NOMO-1 (cell line): ENCODE data around the gene LRRC3C.

ENCODE experiments used
- DNase-seq, 2 experiments: peaks; one replicate each; lab custom pipeline; 2025; ENCODE audit not compliant: unreplicated experiment in 2 of 2; lab: John Stamatoyannopoulos, UW

Gene LRRC3C

DNA sequence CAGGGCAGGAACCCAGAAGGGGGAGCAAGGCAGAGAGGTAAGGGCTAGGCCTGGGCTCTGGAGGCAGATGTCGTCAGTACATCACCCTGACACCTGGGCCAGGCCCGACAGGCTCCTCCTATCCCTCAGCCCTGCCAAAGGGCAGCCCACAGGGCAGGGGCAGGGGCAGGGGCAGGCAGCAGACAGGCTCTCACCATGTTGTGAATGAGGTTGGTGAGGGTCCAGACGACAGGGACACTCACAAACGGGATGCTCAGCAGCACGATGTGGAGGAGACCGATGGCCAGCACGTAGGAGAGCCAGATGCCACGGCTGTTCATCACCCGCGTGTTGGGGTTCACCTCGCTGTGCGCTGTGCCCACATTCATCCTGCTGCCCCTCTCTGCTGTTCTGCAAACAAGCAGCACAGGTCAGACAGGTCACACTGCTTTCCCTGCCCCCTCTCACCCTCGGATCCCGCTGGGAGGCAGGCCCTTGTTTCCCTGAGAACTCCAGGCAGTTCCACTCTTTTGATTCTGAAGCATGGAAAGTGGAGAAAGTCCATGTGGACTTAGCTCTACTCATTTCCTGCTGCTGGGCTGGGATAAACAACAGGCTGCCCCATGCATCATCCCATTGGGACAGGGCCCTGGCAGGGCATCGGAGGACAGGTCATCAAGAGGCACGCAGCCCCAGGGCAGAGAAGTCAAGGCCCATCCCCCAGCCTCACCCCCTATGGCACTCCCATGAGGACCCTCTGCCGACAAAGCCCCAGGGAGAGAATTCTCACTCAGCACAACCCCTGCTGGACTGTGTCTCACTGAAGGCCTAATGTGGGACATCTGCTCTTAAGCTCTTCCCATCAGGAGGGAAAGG, 3.5 kb upstream of the LRRC3C start:
- DNase-seq = no peak

DNA sequence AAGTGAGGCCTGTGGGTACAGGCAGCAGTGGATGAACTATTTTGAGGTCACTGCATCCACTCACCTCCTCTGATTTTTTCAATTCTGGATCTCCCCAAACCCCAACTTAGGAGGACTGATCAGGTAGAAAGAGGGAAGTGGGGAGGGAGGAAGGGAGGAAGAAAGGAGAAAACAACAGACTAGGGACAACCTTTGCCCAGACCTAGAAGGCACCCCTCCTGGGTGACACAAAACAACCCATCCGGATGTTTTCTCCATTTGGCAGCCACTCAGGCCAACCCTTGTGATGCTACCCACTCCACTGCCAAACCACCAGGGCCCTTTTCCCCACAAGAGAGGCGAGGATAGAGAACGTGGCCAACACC, 2.9 kb upstream of the LRRC3C start:
- no peak for DNase-seq

DNA sequence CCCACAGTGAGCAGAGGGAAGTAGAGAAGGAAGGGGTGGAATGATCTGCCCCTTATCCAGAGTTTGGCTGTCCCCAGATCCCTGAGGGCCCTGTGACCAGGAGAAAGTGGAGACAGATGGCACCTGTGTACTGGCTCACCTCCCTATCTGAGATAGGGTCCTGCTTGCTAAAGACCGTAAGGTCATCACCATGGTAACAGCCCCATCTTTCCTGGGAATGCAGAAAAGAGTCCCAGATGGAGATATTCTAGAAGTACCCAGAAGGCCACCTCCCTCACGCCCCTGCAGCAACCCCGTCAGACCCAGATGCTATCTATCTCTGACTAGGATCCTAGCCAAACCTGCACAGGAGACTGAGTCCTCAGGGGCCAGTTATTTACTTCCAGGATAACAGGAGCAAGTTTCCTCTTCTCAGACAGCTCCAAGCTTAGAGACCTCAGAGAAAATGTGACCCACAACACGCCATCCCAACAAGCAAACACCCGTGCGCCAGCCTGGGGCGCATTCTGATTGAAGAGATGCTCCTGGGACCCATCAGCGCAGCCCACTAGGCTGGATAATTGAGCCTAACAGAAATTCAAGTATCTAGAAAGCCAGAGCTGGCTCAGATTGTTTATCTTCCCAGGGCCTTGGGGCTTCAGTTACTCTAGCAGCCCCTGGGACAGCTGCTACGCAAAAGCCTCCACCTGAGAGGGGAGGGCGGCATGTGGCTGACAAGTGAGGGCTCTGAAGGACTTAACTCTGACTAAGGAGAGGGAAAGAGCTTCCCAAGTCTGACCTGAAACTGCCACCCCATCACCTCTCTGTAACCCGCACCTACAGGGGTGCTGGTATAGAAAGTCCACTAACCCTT, 2.0 kb upstream of the LRRC3C start:
- no peak for DNase-seq

DNA sequence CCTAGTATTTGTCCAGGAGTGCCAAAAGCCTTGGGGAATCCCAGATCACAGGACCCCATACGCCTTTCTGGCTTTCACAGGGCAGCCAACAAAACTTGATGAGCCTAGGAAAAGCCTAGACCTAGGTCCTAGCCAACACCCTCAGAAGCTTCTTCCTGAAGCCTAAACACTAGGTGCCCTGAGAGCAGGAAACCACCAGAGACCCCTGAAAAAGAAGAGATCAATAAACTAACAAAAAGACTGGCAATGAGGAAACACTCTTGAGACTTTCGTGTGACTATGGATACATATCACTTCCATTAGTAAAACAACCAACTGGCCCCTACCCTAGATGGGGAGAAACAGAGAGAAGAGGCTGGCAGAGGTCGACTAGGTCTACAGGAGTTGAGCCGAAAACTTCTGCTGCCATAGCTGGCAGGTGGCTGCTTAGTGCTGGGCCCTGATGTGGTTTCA, 1.4 kb upstream of the LRRC3C start:
- peak in 1 of 2 experiments; percentile 50 for DNase-seq

DNA sequence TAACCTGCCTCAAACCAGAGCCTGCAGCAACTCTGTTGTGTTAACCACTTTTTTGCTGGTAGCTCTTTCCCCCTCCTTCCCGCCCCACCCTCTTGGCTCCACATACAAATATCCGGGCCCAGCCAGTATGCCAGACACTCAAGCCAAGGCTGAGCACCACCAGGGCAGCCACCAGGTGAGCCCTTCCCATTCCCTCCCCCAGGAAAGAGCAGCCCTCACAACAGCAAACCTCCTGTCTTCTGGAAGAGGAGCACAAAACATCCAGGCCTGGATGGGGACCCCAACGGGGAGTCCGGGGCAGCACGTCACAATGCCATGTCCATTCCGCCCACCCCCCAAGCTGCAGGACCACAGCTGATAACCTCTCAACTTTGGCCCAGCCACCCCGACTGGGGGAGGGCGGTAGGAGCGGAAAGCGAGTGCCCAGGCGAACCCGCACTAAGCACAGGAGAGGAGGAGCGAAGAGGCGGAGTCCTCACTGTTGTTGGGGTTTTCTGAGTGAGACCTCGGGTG, 888 bp upstream of the LRRC3C start:
- peak; percentile 24 to 35 for DNase-seq

DNA sequence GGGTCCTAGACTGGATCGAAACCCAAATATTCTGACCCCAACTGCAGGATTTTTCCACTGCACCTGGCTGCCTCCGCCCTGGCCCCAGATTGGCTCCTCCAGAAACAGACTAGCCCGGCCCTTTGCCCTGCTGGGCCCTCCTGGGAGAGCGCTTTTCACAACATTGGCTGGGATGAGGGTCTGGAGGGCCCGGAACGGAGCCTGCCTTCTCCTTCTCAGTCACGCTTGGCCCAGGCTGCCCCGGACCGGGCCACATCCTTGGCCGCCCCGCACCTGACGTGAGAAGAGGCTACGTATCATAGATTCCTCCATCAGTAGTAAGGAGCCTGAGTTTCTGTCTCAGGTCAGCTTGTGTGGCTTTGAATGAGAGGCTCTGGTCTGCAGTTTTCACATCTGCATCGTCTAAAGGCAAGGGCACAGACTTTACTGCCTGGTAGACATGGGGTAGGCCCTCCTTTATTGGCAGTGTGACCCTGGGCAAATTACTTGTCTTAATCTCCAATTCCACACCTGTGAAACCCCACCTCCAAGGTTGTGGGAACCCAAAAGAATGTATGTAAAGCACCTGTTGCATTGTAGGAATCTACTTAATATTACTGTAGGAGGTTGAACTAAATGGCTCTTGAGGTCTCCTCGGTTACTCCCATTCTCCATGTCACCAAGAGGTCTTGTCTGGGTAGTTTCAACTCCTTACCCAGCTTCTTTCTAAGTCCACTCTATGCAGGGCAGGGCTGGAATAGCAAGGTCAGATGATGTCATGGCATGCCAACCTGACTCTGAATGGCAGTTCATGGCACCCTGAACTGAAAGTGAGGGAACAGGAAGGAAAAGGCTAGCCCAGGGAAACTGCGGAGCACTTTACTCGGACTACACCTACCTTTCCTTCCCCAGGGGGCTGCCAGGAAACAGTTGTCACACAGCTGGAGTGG, 661 bp downstream of the LRRC3C start:
- DNase-seq = no peak

DNA sequence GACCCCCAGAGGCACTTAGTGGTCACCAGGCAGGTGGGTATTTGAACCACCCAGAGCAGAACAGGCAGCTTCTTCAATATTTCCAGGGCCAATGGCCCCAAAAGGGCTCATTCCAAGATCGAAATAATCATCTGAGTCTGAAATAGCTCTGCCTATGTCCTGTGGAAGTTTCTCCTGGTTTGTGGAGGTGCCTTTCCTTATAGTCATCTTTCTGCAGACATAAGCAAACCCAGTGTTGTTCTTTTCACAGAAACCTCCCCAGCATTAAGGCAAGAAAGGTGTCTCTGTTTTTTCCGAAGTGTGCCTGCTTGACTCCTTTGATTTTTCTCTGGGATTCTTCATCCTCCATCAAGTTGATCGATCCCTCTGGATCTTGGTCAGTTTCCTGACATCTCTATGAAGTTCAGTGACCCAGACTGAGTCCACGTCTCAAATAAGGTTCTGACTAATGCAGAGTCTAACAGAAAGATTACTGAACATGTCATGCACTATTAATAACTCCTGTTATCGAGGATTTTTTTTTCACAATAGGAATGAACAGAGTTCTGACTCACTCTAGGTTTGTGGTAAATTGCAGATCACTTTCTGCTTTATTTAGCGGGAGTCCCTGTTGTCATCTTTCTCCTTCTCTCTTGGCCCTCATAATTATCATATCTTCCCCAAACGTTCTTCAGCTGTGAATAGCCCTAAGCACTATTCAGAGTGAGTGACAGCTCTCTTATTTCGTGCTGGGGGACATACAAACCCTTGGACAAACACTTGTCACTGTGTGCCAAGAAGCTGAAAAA, 1.5 kb downstream of the LRRC3C start:
- DNase-seq = peak; percentile 81 to 97

DNA sequence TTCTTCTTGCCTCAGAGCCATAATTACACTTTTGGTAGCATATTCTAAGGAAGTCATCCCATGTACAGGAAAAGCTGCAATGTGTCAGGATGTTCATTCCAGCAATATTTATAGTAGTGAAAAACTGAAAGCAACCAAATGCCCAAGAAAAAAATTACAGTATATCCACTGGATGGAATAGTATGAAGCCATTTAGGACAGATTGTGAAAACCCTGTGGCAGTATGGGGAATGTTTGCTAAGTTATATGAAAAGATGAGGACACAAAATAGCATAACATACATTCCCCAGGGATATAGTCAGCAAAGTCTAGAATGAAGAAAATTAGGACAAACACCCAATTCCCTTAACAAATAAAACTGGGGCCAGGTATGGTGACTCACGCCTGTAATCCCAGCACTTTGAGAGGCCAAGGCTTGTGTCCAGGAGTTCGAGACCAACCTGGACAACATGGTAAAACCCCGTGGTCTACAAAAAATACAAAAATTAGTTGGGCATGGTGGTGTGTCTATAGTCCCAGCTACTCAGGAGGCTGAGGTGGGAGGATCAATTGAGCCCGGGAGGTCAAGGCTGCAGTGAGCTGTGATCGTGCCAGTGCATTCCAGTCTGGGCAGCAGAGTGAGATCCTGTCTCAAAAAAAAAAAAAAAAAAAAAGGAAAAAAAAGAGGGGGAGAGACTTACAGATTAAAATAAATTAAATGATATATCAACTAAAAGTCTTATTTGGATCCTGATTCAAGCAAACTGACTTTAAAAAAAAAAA, 2.3 kb downstream of the LRRC3C start:
- DNase-seq = no peak

DNA sequence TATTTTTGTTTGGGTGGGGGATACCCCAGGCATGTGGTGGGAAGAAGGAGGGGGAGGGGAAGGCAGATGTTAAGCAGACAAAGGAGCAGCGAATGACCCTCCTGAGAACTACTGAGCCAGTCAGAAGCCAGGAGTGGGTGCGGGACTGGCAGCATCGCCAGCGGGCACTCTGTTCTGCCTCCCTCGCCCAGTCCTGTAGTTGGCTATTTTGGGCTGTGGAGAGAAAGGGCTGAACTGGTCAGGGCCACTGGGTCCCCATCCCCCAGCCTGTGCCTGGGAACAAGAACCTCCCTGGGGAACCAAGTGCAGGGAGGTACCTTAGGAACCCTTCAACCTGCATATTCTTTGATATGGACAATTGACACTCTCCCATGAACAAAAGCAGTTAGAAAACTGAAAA, 6.4 kb downstream of the LRRC3C start:
- no peak for DNase-seq

DNA sequence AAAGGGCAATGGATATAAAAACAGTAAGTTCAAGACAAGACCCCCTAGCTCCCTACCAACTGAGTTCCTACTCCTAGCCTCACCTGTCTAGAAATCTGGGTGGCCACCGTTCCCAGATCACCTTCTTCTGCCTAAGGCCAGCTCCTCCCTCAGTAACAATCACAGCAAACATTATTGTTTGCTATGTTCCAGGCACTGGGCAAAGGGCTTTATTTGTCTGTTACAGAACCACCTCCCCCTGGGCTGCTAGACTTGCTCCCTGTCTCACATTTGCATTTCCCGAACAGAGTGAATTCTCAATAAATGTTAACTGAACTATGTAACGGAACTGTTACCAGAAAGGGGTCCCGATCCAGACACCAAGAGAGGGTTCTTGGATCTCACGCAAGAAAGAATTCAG, 6.8 kb downstream of the LRRC3C start:
- no peak for DNase-seq

DNA sequence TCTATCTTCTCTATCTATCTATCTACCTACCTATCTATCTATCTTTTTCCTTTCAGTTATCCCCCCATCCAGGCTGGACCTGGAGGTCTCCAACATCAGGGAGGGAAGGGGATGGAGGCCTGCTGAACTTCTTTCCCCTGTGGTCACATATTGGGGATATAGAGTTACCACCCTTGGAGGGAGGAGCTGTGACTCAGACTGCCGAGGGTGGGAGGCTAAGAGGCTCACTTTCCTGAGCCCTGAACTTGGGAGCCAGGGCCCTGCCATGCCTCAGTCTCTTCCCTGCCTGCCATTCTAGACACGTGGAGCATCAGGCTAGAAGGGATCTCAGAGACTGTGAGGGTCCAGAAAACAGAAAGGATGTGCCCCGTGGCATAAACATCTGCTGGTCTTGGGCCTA, 8.4 kb downstream of the LRRC3C start:
- no peak for DNase-seq

DNA sequence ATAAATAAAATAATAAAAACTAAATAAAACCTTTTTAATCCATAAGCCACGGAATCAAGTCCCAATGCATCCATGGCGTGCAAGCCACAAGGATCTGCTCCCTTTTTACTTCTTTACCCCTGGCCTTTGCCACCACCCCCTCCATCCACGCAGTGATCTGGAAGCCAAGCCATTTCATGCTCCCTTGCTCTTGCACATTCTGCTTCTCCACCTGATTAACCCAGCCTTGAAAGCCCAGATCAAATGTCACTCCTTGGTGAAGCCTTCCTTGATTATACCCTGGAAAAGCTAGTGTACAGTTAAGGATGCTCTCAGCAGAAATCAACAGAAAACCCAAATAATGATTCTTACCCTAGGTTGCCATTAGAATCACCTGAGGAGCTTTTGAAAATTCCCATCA, 9.9 kb downstream of the LRRC3C start:
- DNase-seq = no peak

DNA sequence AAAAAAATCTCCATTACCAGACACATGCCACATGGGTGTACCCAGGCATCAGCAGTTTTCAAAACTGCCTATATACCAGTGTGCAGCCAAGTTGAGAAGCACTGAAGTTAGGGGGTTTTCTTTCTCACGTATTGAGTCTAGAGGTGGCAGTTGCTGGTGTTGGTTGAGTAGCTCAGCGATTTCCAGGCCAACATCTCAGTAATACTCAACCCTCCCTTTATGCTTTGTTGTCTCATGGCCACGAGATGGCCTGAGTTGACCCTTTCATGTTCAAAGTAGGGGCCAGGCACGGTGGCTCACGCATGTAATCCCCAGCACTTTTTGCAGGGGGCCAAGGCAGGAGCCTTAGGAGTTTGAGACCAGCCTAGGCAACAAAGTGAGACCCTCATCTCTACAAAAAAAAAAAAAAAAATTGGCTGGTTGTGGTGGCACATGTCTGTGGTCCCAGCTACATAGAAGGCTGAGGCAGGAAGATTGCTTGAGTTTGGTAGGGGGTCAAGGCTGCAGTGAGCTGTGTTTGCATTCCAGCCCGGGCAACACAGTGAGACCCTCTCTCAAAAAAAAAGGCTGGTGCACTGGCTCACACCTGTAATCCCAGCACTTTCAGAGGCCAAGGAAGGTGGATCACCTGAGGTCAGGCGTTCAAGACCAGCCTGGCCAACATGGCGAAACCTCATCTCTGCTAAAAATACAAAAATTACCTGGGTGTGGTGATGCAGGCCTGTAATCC, 10.8 kb downstream of the LRRC3C start:
- DNase-seq = no peak

DNA sequence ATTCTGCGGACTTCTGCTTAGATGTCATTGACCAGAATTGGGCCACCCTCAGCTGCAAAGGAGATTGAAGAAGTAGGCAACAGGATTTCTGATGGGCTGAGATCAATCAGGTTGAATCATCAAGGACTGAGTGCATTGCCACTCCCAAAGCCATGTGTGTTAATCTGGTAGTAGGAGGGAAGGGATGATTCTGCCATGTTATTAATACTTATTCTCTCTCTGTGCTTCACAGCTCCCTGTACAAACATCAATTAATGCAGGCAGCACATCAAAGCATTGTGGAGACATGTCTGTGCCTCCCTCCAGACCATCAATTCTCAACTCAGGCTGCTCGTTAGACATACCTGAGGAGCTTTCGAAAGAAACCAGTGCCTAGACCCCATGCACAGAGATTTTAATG, 11.6 kb downstream of the LRRC3C start:
- no peak for DNase-seq

DNA sequence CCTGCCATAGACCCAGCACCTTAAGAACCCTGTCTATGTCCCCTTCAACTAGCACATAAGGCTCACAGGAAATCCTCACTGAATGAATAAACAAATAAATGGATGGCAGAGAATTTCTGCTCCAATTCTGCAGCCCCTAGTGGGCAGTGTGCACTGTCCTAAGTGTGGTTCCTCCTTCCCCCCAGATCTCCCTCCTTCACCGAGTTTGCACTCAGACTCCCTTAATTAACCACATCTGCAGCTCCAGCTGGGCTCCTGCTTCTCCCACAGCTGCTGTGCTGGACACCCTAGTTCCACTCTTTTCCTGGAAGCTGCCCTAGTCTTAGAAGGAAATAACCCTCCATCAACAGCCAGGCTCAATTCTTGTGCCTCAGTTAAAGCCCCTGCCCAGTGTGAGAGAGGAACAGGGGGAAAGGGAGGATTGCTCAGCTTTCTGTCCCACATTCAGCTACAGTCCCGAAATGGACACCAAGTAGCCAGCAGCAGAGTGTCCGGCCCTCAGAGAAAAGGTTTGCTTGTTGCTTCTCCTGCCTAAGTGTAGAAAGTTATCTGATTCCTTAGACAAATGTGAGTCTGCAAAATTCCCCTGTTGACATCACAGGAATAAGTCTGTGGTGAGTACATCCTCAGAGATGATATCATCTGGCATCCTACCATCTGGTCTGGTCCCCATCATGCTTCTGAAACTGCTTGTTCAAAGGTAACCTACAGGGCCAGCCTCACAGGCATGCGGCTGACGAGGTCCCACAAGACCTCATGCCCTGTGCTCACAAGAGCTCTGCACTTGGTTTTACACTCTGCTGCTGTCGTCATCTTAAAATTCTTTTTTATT, 12.3 kb downstream of the LRRC3C start:
- DNase-seq = peak in 1 of 2 experiments; percentile 29

DNA sequence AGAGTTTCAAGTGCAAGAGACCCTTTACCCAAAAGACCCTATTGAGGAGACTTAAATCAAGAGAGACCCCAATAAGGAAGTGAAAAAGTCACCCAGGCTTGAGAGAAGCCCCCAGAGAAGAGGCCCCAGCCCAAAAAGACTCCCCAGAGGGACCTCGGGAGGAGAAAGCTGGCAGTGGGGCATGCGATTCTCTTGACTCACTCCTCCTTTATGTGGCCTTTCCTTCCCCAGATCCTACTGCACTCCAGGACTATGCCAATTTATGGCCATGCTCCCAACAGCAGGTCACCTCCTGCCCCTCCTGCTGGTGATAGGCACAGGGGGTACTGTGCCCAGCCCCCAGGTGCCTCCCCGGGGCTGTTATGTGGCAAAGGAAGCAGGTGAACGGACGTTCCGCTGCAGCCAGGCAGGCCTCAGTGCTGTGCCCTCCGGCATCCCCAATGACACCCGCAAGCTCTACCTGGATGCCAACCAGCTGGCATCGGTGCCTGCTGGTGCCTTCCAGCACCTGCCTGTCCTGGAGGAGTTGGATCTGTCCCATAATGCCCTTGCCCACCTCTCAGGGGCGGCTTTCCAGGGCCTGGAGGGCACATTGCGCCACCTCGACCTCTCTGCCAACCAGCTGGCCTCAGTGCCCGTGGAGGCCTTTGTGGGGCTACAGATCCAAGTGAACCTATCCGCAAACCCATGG, 16.3 kb downstream of the LRRC3C start:
- no peak for DNase-seq

DNA sequence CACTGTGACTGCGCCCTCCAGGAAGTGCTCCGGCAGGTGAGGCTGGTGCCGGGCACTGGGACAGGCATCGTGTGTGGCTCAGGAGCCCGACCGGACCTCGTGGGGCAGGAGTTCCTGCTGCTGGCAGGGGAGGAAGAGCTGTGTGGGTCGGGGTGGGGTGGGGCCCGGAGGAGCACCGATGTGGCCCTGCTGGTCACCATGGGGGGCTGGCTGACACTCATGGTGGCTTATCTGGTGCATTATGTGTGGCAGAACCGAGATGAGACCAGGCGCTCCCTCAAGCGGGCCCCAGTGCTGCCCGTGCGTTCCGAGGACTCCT, 16.8 kb downstream of the LRRC3C start:
- DNase-seq = no peak
